Dendritic cell treated with granulocyte-macrophage colony-stimulating factor and Interleukin-4, amounts not matched to agents 40 ng/mL and 50 ng/mL, for 4 days (primary cell): ENCODE results near the gene CLCF1.

Experiments
- H3K27ac Mint-ChIP-seq: one replicate; pipeline ENCODE4 v1.8.0; 2022; ENCODE audit warnings: mild to moderate bottlenecking, mixed read lengths
- H3K27me3 Mint-ChIP-seq: one replicate; pipeline ENCODE4 v1.8.0; 2022; ENCODE audit warnings: mild to moderate bottlenecking, mixed read lengths
- H3K36me3 Mint-ChIP-seq: one replicate; pipeline ENCODE4 v1.8.0; 2022; ENCODE audit warnings: low read depth, mixed read lengths
- H3K4me1 Mint-ChIP-seq: one replicate; pipeline ENCODE4 v1.8.0; 2022; ENCODE audit warnings: low read depth, mixed read lengths
- H3K4me3 Mint-ChIP-seq: one replicate; pipeline ENCODE4 v1.8.0; 2022; ENCODE audit warnings: mild to moderate bottlenecking, moderate library complexity, mixed read lengths
- H3K9me3 Mint-ChIP-seq: one replicate; pipeline ENCODE4 v1.8.0; 2022; ENCODE audit warnings: mixed read lengths
- intact Hi-C: fragments of 100-400 bp; cut with micrococcal nuclease; formaldehyde crosslinking; loops from one replicate; pipeline ENCODE4 v1.15.0; 2022

CLCF1 gene

GRCh38 chr11:67395555-67396258 lies 22.3 kb upstream of the CLCF1 start:
- peaks cover 73% of the 10 kb centered on the region for H3K4me1 Mint-ChIP-seq
- H3K27me3 Mint-ChIP-seq, result no peaks in the 10 kb centered on the region
- no peak overlapping the region for H3K4me3 Mint-ChIP-seq
- intact Hi-C loops, result no loop called here
- no peaks in the 10 kb centered on the region for H3K9me3 Mint-ChIP-seq
- no peak overlapping the region for H3K27ac Mint-ChIP-seq
- peaks cover 91% of the 10 kb centered on the region for H3K36me3 Mint-ChIP-seq

- intact Hi-C loops, result loop anchor here (5.0 kb wide), 1 partner anchor 33 kb away; the partner anchor contains the start of gene RPS6KB2
- no peak overlapping the region for H3K27ac Mint-ChIP-seq
- H3K4me3 Mint-ChIP-seq, result no peak overlapping the region
- no peaks in the 10 kb centered on the region for H3K9me3 Mint-ChIP-seq
- H3K4me1 Mint-ChIP-seq, result peaks cover 70% of the 10 kb centered on the region
- H3K36me3 Mint-ChIP-seq, result peaks cover 74% of the 10 kb centered on the region
- no peaks in the 10 kb centered on the region for H3K27me3 Mint-ChIP-seq
Observed at GRCh38 chr11:67393990-67394389, 20.6 kb upstream of the CLCF1 start.

GRCh38 chr11:67393437-67393836 lies 20.0 kb upstream of the CLCF1 start:
- Mint-ChIP-seq H3K36me3 (peaks cover 69% of the 10 kb centered on the region), H3K4me1 (peaks cover 66% of the 10 kb centered on the region), H3K27ac (no peak overlapping the region), H3K4me3 (no peak overlapping the region), H3K9me3 (no peaks in the 10 kb centered on the region), H3K27me3 (no peaks in the 10 kb centered on the region)
- intact Hi-C loops, result loop anchor here (5.0 kb wide), 1 partner anchor 34 kb away; the partner anchor contains the start of gene RPS6KB2

GRCh38 chr11:67392183-67392715 lies 18.9 kb upstream of the CLCF1 start:
- intact Hi-C loops, result loop anchor here (5.0 kb wide), 1 partner anchor 35 kb away; the partner anchor contains the start of gene RPS6KB2
- H3K4me1 Mint-ChIP-seq, result peaks cover 60% of the 10 kb centered on the region
- H3K27me3 Mint-ChIP-seq, result no peaks in the 10 kb centered on the region
- H3K36me3 Mint-ChIP-seq, result peaks cover 57% of the 10 kb centered on the region
- H3K4me3 Mint-ChIP-seq, result peak overlapping the region; percentile 93
- H3K9me3 Mint-ChIP-seq, result no peaks in the 10 kb centered on the region
- H3K27ac Mint-ChIP-seq, result peak overlapping the region; percentile 95

- peak within 1 kb of the TSS; percentile 93 for H3K4me3 Mint-ChIP-seq
- peaks cover 60% of the 10 kb centered on the region for H3K4me1 Mint-ChIP-seq
Observed at GRCh38 chr11:67391304-67392182, 18.1 kb upstream of the CLCF1 start, which contains the start of gene RAD9A. RAD9A (plus strand) TSS chr11:67391986; CDS start chr11:67392045, 59 bp downstream.

GRCh38 chr11:67390947-67391303 lies 17.5 kb upstream of the CLCF1 start:
- peak overlapping the region; percentile 93 for H3K4me3 Mint-ChIP-seq
- no peaks in the 10 kb centered on the region for H3K27me3 Mint-ChIP-seq
- H3K27ac Mint-ChIP-seq, result peak overlapping the region; percentile 95
- H3K4me1 Mint-ChIP-seq, result peaks cover 56% of the 10 kb centered on the region
- intact Hi-C loops, result loop anchor here (2.0 to 5.0 kb wide), 2 partner anchors 36 to 78 kb away; partner anchors contain the start of genes RPS6KB2 and TMEM134
- H3K36me3 Mint-ChIP-seq, result peaks cover 44% of the 10 kb centered on the region
- H3K9me3 Mint-ChIP-seq, result no peaks in the 10 kb centered on the region

More at GRCh38 chr11:67391304-67392182, 18.1 kb upstream of the CLCF1 start, which contains the start of gene RAD9A:
- Mint-ChIP-seq H3K27ac (peak within 1 kb of the TSS; percentile 95), H3K36me3 (peaks cover 50% of the 10 kb centered on the region), H3K27me3 (no peaks in the 10 kb centered on the region), H3K9me3 (no peaks in the 10 kb centered on the region)
- intact Hi-C loops, result loop anchor here (2.0 to 5.0 kb wide), 2 partner anchors 36 to 77 kb away; partner anchors contain the start of genes RPS6KB2 and TMEM134

GRCh38 chr11:67389477-67389876 lies 16.1 kb upstream of the CLCF1 start:
- Mint-ChIP-seq H3K4me3 (no peak overlapping the region), H3K27me3 (peaks cover 4% of the 10 kb centered on the region), H3K36me3 (peaks cover 30% of the 10 kb centered on the region), H3K4me1 (peaks cover 61% of the 10 kb centered on the region), H3K9me3 (no peaks in the 10 kb centered on the region), H3K27ac (peak overlapping the region; percentile 3)
- intact Hi-C loops, result loop anchor here (10.0 kb wide), 2 partner anchors 55 to 125 kb away; partner anchors contain the start of gene GRK2

- H3K27me3 Mint-ChIP-seq, result peaks cover 4% of the 10 kb centered on the region
- peak overlapping the region; percentile 12 for H3K27ac Mint-ChIP-seq
- no peaks in the 10 kb centered on the region for H3K9me3 Mint-ChIP-seq
- H3K36me3 Mint-ChIP-seq, result peaks cover 14% of the 10 kb centered on the region
- no peak overlapping the region for H3K4me3 Mint-ChIP-seq
- intact Hi-C loops, result loop anchor here (10.0 kb wide), 2 partner anchors 53 to 123 kb away; partner anchors contain the start of gene GRK2
- peaks cover 47% of the 10 kb centered on the region for H3K4me1 Mint-ChIP-seq
Observed at GRCh38 chr11:67387518-67387917, 14.1 kb upstream of the CLCF1 start.

GRCh38 chr11:67387069-67387468 lies 13.7 kb upstream of the CLCF1 start:
- Mint-ChIP-seq H3K9me3 (no peaks in the 10 kb centered on the region), H3K27ac (peak overlapping the region; percentile 12), H3K4me3 (no peak overlapping the region), H3K27me3 (peaks cover 4% of the 10 kb centered on the region), H3K4me1 (peaks cover 47% of the 10 kb centered on the region), H3K36me3 (peaks cover 10% of the 10 kb centered on the region)
- intact Hi-C loops, result loop anchor here (10.0 kb wide), 2 partner anchors 52 to 122 kb away; partner anchors contain the start of gene GRK2

GRCh38 chr11:67384851-67385366 lies 11.5 kb upstream of the CLCF1 start:
- Mint-ChIP-seq H3K27ac (no peak overlapping the region), H3K4me1 (peaks cover 52% of the 10 kb centered on the region), H3K27me3 (peaks cover 4% of the 10 kb centered on the region), H3K4me3 (no peak overlapping the region), H3K9me3 (no peaks in the 10 kb centered on the region), H3K36me3 (no peaks in the 10 kb centered on the region)
- intact Hi-C loops, result loop anchor here (10.0 kb wide), 2 partner anchors 50 to 120 kb away; partner anchors contain the start of gene GRK2

GRCh38 chr11:67382276-67383136 lies 9.1 kb upstream of the CLCF1 start:
- Mint-ChIP-seq H3K27ac (peak overlapping the region; percentile 28), H3K36me3 (no peaks in the 10 kb centered on the region), H3K27me3 (peaks cover 5% of the 10 kb centered on the region), H3K4me1 (peaks cover 55% of the 10 kb centered on the region), H3K9me3 (no peaks in the 10 kb centered on the region), H3K4me3 (no peak overlapping the region)
- intact Hi-C loops, result loop anchor here (1.0 to 10.0 kb wide), 4 partner anchors 25 to 118 kb away; partner anchors contain the start of gene GRK2

GRCh38 chr11:67381244-67381972 lies 8.0 kb upstream of the CLCF1 start:
- H3K27ac Mint-ChIP-seq, result peak overlapping the region; percentile 78
- intact Hi-C loops, result loop anchor here (10.0 kb wide), 2 partner anchors 47 to 117 kb away; partner anchors contain the start of gene GRK2

More at GRCh38 chr11:67381244-67381972, 8.0 kb upstream of the CLCF1 start:
- Mint-ChIP-seq H3K4me1 (peaks cover 45% of the 10 kb centered on the region), H3K4me3 (peak overlapping the region; percentile 17), H3K36me3 (no peaks in the 10 kb centered on the region), H3K27me3 (peaks cover 7% of the 10 kb centered on the region), H3K9me3 (no peaks in the 10 kb centered on the region)
